HUDEP-2 (cell line): ENCODE data around the gene RIN3.

Source experiments
- DNase-seq, 76 experiments: peaks; one replicate each; lab custom pipeline; 2025; ENCODE audit not compliant: unreplicated experiment in 76 of 76; lab: John Stamatoyannopoulos, UW

RIN3 gene

DNA sequence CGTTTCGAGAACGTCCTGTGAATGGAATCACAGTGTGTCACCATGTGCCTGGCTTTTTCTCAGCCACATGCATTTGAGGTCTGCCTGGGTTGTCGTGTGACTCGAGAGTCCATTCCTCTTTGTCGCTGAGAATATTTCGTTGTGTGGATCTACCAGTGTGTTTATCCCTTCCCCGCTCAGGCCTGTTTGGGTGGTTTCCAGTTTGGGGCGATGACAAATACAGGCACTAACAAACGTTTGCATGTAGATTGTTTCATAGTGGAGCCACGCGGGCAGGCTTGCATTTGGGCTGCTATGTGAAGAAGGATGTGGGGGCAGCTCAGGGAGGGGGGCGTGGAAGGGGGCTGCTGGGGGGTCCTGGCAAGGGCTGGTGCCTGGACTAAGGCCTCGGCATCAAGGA is 14.1 kb downstream of the RIN3 start:
- no peak for DNase-seq

- no peak for DNase-seq
Measured at GRCh38 chr14:92528486-92529100, 15.0 kb downstream of the RIN3 start.

- DNase-seq = peak in 5 of 76 experiments; percentile 21 to 27 (median 22)
Measured at GRCh38 chr14:92529903-92530302, 16.3 kb downstream of the RIN3 start.

- no peak for DNase-seq
Measured at GRCh38 chr14:92531106-92531873, 17.7 kb downstream of the RIN3 start.

DNA sequence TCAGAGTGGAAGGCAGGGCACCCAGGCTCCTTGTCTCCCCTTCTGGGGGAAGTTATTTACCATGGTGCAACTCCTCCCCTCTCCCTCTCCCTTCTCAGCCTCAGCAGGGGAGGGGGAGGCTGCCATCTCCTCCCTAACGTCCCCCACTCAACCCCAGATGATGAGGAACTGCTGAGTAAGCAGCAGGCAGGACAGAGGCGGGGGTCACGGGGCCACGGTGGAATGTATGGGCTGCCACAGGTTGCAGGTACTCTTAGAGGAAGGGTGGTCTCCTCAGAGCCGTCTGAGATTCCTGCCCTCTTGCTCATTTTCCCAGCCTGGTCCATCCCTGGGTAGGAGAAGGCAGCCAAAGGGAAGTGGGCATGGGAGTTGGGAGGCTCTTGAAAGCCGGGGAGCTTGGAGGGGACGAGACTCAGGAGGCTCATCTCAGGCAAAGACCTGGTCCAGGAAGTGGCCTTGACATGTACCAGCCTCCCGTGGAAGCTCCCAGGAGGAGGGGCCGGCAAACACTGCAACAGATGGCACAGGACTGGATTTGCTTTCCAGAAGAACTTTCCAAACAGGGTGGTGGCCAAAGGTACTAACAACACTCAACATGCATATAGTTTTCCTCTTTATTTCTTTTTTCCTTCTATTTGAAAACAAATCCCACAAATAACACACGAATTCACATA is 19.0 kb downstream of the RIN3 start:
- DNase-seq = no peak

DNA sequence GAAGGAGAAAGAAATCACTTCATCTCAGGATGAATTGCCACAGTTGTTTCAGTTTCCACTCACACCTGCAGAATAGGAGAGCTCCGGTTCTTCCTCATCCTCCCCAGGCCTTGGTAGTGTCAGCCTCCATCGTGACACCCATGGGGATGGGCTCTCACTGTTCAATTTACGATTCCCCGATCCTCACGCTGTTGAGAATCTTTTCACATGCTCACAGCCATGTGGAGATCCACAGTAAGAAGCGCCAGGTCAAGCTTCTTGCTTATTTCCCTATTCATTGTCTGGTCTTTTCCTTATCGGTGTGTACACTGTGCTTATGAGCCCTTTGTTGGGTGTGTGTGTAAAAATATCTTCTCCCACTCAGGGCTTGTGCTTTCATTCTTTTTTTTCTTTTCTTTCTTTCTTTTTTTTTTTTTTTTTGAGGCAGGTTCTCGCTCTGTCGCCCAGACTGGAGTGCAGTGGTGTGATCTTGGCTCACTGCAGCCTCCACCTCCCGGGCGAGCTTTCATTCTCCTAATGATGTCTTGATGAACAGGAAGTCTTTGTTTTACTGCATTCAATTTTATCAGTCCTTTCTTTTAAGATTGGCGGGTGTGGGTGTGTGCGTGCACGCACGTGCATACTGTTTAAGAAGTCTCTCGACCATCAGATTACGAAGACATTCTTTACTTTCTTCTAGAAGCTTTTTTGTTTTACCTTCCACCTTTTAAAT is 21.5 kb downstream of the RIN3 start:
- DNase-seq = peak in 26 of 76 experiments; percentile 10 to 56 (median 26)

DNA sequence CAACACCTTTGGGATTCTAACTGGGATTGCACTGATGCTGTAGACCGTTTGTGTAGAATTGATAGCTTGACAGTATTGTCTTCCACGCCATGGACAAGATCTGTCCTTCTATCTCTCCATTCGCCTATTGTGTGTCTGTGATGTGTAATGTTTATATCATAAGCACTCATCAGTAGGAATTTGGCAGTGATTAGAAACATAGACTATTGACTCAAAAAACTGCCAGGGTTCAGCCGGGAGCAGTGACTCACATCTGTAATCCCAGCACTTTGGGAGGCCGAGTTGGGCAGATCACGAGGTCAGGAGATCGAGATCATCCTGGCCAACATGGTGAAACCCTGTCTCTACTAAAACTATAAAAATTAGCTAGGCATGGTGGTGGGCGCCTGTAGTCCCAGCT is 22.6 kb downstream of the RIN3 start:
- DNase-seq = peak in 1 of 76 experiments; percentile 20

- no peak for DNase-seq
Measured at GRCh38 chr14:92538412-92538985, 24.9 kb downstream of the RIN3 start.

- DNase-seq = no peak
Measured at GRCh38 chr14:92539419-92539818, 25.8 kb downstream of the RIN3 start.

GRCh38 chr14:92539875-92540274 is 26.3 kb downstream of the RIN3 start:
- DNase-seq = no peak

DNA sequence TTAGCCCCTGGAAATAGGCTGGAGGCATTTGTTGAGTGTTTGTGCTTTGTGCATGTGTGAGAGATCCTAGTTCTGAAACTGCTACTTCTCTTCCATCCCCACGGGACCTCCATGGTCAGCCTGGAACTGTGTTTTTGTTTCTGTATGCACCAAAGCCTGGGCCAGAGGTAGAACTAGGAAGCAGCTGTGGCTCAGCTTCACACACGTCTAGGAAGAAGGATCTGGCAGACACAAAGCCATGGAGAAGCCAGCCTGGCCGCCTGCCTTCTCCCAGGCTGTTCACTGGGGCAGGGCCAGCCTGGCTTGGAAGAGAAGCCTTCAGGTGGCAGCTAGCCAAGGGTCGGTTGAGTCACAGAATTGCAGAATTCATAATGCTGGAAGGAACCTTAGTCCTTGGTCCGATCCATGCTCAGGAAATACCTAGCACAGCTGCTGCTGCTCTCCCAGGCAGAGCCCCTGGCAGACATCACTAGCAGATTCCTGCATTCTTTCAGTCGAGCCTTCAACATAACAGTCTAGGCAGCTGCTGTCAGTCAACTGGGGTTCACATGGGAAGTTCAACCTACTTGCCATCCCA is 27.0 kb downstream of the RIN3 start:
- peak in 40 of 76 experiments; percentile 12 to 64 (median 36) for DNase-seq

GRCh38 chr14:92542766-92543554 is 29.4 kb downstream of the RIN3 start:
- no peak for DNase-seq

GRCh38 chr14:92544051-92544720 is 30.6 kb downstream of the RIN3 start:
- DNase-seq = no peak

DNA sequence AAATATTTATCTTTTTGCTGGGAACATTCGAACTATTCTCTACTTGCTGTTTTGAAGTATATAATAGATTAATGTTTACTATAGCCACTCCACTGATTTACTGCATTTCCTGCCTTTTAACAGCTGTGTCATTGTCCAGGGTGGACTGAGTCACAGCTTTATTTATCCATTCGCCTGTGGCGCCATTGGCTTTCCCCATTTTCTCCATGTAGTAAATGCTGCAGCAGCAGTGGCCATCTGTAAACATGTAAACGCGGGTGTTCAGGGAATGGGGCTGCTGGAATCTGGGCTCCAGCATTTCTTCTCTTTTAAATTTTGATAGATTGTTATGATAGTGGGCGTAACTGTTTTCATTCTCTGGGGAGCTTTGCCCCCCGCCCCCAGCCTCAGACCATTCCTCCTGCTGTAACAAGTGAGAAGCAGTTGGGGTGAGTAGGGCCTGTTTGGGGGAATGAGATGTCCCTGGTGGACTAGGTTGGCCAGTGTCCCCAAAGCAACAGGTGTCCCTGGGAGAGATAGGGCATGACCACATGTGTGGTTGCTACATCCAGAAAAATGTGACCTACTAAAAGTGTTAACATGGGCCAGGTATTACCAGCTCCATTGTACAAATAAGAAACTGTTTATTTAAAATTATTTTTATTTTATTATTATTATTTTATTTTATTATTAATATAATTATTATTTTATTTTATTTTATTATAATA is 32.9 kb downstream of the RIN3 start:
- peak in 1 of 76 experiments; percentile 10 for DNase-seq

- DNase-seq = peak in 6 of 76 experiments; percentile 48 to 83 (median 59)
Measured at GRCh38 chr14:92549105-92549858, 35.7 kb downstream of the RIN3 start.

DNA sequence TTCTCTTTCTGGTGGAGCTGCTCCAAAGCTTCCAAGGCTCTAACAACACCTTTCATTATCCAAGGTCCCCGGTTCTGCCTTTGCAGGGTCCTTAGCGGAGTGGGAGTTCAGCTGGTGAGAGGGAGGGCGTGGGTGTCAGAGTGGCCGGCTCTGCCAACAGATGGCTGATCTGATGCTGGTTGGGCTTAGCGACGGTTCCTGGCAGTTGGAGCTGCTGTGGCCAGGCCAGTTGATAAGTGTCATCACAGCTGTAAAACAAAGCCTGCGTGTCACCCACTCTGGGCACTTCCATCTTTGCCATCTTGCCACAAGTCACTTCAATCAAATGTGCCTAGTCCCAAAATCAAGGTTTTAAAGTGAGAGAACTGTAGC is 36.3 kb downstream of the RIN3 start:
- peak in 75 of 76 experiments; percentile 44 to 94 (median 85) for DNase-seq

GRCh38 chr14:92551044-92551841 is 37.7 kb downstream of the RIN3 start:
- DNase-seq = peak in 8 of 76 experiments; percentile 7 to 51 (median 26)
